Kidney epithelial cell (primary cell): ENCODE measurements around the gene RBP7. TPM values are rescaled to one million over a fixed set of nuclear protein-coding genes. Genes with fewer than 3 reads are reported as not detected.

Experiments
- DNase-seq: peaks from one replicate; pipeline ENCODE4 v3.0.0-alpha.2; 2010; ENCODE audit warnings: low read depth
- H3K27me3 ChIP-seq: 2 replicates; pipeline ENCODE4 v1.6.0; 2011; ENCODE audit warnings: low read length; ENCODE audit not compliant: control insufficient read depth, insufficient read depth
- H3K36me3 ChIP-seq: 2 replicates; pipeline ENCODE4 v1.5.1; 2011; ENCODE audit warnings: low read length; ENCODE audit not compliant: control insufficient read depth, insufficient read depth
- H3K4me3 ChIP-seq: 2 replicates; pipeline ENCODE4 v1.5.1; 2011; ENCODE audit warnings: low read depth, mild to moderate bottlenecking, control low read depth, low read length
- CTCF ChIP-seq: IDR thresholded peaks from 2 replicates; pipeline ENCODE4 v1.5.1; 2011; ENCODE audit warnings: mild to moderate bottlenecking, moderate library complexity, low read length, control low read depth, inconsistent platforms; ENCODE audit not compliant: insufficient read depth, poor library complexity, severe bottlenecking
- total RNA-seq: library from RNA; depleted of rRNA; stranded (reverse); fragments of >200 nt; gene quantifications from 2 replicates; pipeline ENCODE4 v1.2.3, GENCODE V29; 2015

Gene RBP7
- total RNA-seq, 1 donor from 2014 or later, result 14.8 TPM

DNA sequence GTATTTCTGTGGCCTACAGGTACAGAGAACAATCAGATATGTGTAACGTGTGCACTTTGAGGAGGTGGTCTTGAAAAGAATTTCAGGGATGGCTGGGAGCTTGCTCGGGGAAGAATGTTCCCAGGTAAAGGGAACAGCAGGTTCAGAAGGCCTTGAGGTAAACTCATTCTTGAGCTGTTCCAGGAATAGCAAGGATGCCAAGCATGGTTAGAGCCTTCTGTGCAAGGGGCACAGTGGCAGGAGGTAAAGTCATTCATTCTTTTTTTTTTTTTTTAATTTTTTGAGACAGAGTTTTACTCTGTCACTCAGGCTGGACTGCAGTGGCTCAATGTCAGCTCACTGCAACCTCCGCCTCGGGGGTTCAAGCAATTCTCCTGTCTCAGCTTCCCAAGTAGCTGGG, 45.7 kb downstream of the RBP7 start:
- no peak for DNase-seq
- Histone ChIP-seq H3K4me3 (no peak overlapping the region), H3K36me3 (no peaks in the 10 kb centered on the region), H3K27me3 (no peaks in the 10 kb centered on the region)
- TF ChIP-seq CTCF, result no peak

- TF ChIP-seq CTCF, result no peak
- DNase-seq, result no peak
- Histone ChIP-seq H3K27me3 (no peaks in the 10 kb centered on the region), H3K4me3 (no peak overlapping the region), H3K36me3 (no peaks in the 10 kb centered on the region)
Measured at GRCh38 chr1:10045480-10046355, 48.7 kb downstream of the RBP7 start.

- DNase-seq, result no peak
- no peaks in the 10 kb centered on the region for H3K36me3 ChIP-seq
- no peaks in the 10 kb centered on the region for H3K27me3 ChIP-seq
- H3K4me3 ChIP-seq, result no peak overlapping the region
- TF ChIP-seq CTCF, result no peak
Measured at GRCh38 chr1:10046356-10047085, 49.5 kb downstream of the RBP7 start.

GRCh38 chr1:10048601-10049000, 51.6 kb downstream of the RBP7 start:
- Histone ChIP-seq H3K4me3 (no peak overlapping the region), H3K27me3 (no peaks in the 10 kb centered on the region), H3K36me3 (no peaks in the 10 kb centered on the region)
- DNase-seq, result no peak
- TF ChIP-seq CTCF, result no peak

DNA sequence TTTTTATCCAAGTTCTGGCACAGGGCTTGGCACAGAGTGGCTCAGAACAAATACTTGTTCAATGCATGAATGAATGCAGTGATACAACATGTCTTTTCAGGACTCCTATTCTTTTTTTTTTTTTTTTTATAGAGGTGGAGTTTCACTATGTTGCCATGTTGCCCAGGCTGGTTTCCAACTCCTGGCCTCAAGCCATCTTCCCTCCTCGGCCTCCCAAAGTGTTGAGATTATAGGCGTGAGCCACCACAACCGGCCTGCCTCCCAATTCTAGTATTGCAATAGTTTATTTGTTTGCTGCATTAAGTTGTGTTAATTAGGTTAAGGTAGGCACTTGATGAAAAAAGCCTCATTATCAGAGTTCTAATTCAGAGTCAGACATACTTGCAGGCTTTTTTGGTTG, 53.6 kb downstream of the RBP7 start:
- Histone ChIP-seq H3K4me3 (no peak overlapping the region), H3K36me3 (no peaks in the 10 kb centered on the region), H3K27me3 (no peaks in the 10 kb centered on the region)
- no peak for DNase-seq
- no peak for TF ChIP-seq CTCF

DNA sequence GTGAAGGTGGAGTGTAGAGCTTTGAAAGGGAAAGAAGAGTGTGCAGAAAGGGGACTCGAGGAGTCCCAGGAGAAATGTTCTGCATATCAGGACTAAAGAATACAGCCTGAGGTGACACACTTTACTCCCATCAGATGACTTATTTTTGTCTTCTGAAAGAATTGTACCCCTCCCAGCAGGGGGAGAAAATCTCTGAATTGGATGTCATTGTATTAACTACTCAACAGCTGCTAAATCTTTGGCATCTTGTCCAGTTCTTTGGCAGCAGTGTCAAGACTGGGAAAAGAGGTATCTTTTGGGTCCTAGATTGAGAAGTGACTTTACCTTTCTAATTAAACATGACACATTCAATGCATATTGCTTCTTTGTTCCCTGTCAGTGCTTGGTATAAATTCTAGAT, 54.6 kb downstream of the RBP7 start:
- no peaks in the 10 kb centered on the region for H3K27me3 ChIP-seq
- no peak for DNase-seq
- H3K4me3 ChIP-seq, result no peak overlapping the region
- no peaks in the 10 kb centered on the region for H3K36me3 ChIP-seq
- no peak for TF ChIP-seq CTCF
